K562 (cell line): ENCODE data around the gene FGF22. TPM values are rescaled to one million over a fixed set of nuclear protein-coding genes. Genes with fewer than 3 reads are reported as not detected.

Source experiments
- ATAC-seq: fragments of 200-7000 bp; cut with Tn5 transposase; 3 replicates; pipeline ENCODE4 v1.9.1; 2020; ENCODE audit warnings: moderate library complexity
- BruUV-seq: library from RNA; stranded (reverse); fragments of 400-500 nt; replicated peaks from 2 replicates; lab custom pipeline; 2021; lab: Mats Ljungman, UMichigan
- CTCF ChIA-PET: fragments of 300-600 bp; formaldehyde crosslinking; extraction: SDS; loops from one replicate; lab custom pipeline; 2021; ENCODE audit warnings: low intra/inter-chr PET ratio; lab: Yijun Ruan, JAX
- POLR2A ChIA-PET: fragments of 300-600, 350-650 bp; sonication (Branson Sonifier 250); formaldehyde crosslinking; extraction: SDS; loops from one replicate; lab custom pipeline; 2021; ENCODE audit warnings: antibody characterized with exemption, inconsistent platforms; lab: Yijun Ruan, JAX
- DNase-seq, 4 experiments: peaks; one replicate each; pipeline versions ENCODE4 v3.0.0 to v3.0.0-alpha.2; 2011 to 2018; ENCODE audit warnings: low spot score in 3 of 4, mixed read lengths in 3 of 4; ENCODE audit errors: extremely low read depth in 1 of 4
- FAIRE-seq: peaks from 2 replicates; lab custom pipeline; 2011; peaks lifted over from hg19 to GRCh38; lab: Jason Lieb, UNC
- H2AFZ ChIP-seq: 2 replicates; pipeline ENCODE4 v1.6.0; 2011; ENCODE audit warnings: low read depth, low read length, control low read depth, inconsistent platforms
- H3K27ac ChIP-seq: fragments of 200-600 bp; 3 replicates; pipeline ENCODE4 v1.8.0; 2011; ENCODE audit warnings: low read depth, mild to moderate bottlenecking, control low read depth, inconsistent platforms, low read length, moderate library complexity, mixed read lengths; ENCODE audit errors: extremely low read depth
- H3K27me3 ChIP-seq, 2 experiments: fragments of 300-600 bp in 1 of 2; 2 replicates in 1 of 2; 3 replicates in 1 of 2; pipeline versions ENCODE4 v1.6.0 to v1.8.0; 2011; ENCODE audit warnings: inconsistent platforms in 2 of 2, low read length in 2 of 2, mild to moderate bottlenecking in 1 of 2, mixed read lengths in 1 of 2, moderate library complexity in 1 of 2; ENCODE audit not compliant: control insufficient read depth in 2 of 2, insufficient read depth in 2 of 2
- H3K36me3 ChIP-seq: fragments of 300-600 bp; 3 replicates; pipeline ENCODE4 v1.8.0; 2011; ENCODE audit warnings: mild to moderate bottlenecking, low read length, inconsistent platforms; ENCODE audit not compliant: control insufficient read depth, insufficient read depth
- H3K4me1 ChIP-seq, 2 experiments: fragments of 200-600 bp in 1 of 2; replicated peaks in 1 of 2; 2 replicates in 1 of 2; 3 replicates in 1 of 2; pipeline versions ENCODE4 v1.5.1 to v1.8.0; 2011; ENCODE audit warnings: inconsistent platforms in 2 of 2, low read length in 2 of 2, mild to moderate bottlenecking in 1 of 2, mixed read lengths in 1 of 2, moderate library complexity in 1 of 2; ENCODE audit not compliant: control insufficient read depth in 2 of 2, insufficient read depth in 2 of 2
- H3K4me2 ChIP-seq: 2 replicates; pipeline ENCODE4 v1.6.1; 2011; ENCODE audit warnings: low read length, control low read depth, inconsistent platforms, mixed read lengths; ENCODE audit not compliant: insufficient read depth
- H3K4me3 ChIP-seq: fragments of 200-600 bp; sonication (generic), shearing (Covaris generic); 2 replicates; pipeline ENCODE4 v1.5.1; 2016; ENCODE audit warnings: control low read depth, inconsistent platforms
- H3K79me2 ChIP-seq: fragments of 200-600 bp; 3 replicates; pipeline ENCODE4 v1.8.0; 2011; ENCODE audit warnings: low read length, inconsistent platforms; ENCODE audit not compliant: control insufficient read depth, insufficient read depth
- H3K9ac ChIP-seq, 2 experiments: 2 replicates each; pipeline versions ENCODE4 v1.6.0 to v1.6.1; 2011; ENCODE audit warnings: low read depth in 2 of 2, low read length in 2 of 2, control low read depth in 1 of 2, inconsistent platforms in 1 of 2, mild to moderate bottlenecking in 1 of 2, mixed read lengths in 1 of 2; ENCODE audit not compliant: insufficient read depth in 1 of 2
- H3K9me1 ChIP-seq: one replicate; pipeline ENCODE4 v1.6.0; 2011; ENCODE audit warnings: inconsistent platforms, mild to moderate bottlenecking, low read length, moderate library complexity; ENCODE audit not compliant: control insufficient read depth, insufficient read depth
- H3K9me3 ChIP-seq: replicated peaks from 2 replicates; pipeline ENCODE4 v1.5.1; 2011; ENCODE audit warnings: low read depth, low read length, inconsistent platforms; ENCODE audit not compliant: control insufficient read depth, insufficient read depth
- H4K20me1 ChIP-seq: replicated peaks from 2 replicates; pipeline ENCODE4 v1.6.1; 2011; ENCODE audit warnings: low read length, inconsistent platforms, mixed read lengths; ENCODE audit not compliant: control insufficient read depth, insufficient read depth
- KLF13 ChIP-seq: fragments of 450-650 bp; IDR thresholded peaks from 2 replicates; pipeline ENCODE4 v1.6.1; 2016; ENCODE audit warnings: missing genetic modification characterization, low read depth, mild to moderate bottlenecking, missing compliant biosample characterization, moderate library complexity, borderline replicate concordance
- NFYB ChIP-seq: IDR thresholded peaks from 2 replicates; pipeline ENCODE4 v1.6.1; 2011; ENCODE audit warnings: mild to moderate bottlenecking, moderate library complexity; ENCODE audit not compliant: insufficient read length; ENCODE audit errors: extremely low read depth
- NR1H2 ChIP-seq: sonication (generic); formaldehyde crosslinking; IDR thresholded peaks from 2 replicates; pipeline ENCODE4 v1.4.0; 2020; ENCODE audit warnings: mild to moderate bottlenecking, missing genetic modification reagents
- POLR2A ChIP-seq: fragments of 450-650 bp; conservative IDR thresholded peaks from 2 replicates; pipeline ENCODE4 v1.6.1; 2016
- TAF9B ChIP-seq: fragments of 450-650 bp; IDR thresholded peaks from 2 replicates; pipeline ENCODE4 v1.6.1; 2018; ENCODE audit warnings: mild to moderate bottlenecking; ENCODE audit not compliant: partially characterized antibody
- U2AF2 ChIP-seq: fragments of 200-400 bp; formaldehyde crosslinking; optimal IDR thresholded peaks from 2 replicates; pipeline ENCODE3; 2017; ENCODE audit warnings: low read depth, mild to moderate bottlenecking, low read length
- ZNF274 ChIP-seq: IDR thresholded peaks from 2 replicates; pipeline ENCODE4 v1.6.1; 2011; ENCODE audit warnings: low read depth, mild to moderate bottlenecking, low read length, moderate library complexity, borderline replicate concordance
- WGBS: fragments of 100-300 bp; shearing (Covaris generic); methylation state at CpG from one replicate; pipeline ENCODE4 v1.1.6; 2016; ENCODE audit warnings: low coverage, mixed read lengths; ENCODE audit not compliant: insufficient coverage; ENCODE audit errors: missing lambda C conversion rate; 5-methylcytosine and 5-hydroxymethylcytosine counted together
- in situ Hi-C: fragments of 300-500 bp; cut with MboI; formaldehyde crosslinking; loops from 4 replicates; pipeline ENCODE4 v1.15.0; 2018; ENCODE audit warnings: inconsistent platforms, mixed read lengths
- intact Hi-C: fragments of 100-400 bp; cut with micrococcal nuclease; formaldehyde crosslinking; loops from 2 replicates; pipeline ENCODE4 v1.14.2; 2022
- polyA plus RNA-seq, 8 experiments: library from polyadenylated mRNA; depleted of rRNA in 4 of 8; stranded (reverse) in 5 of 8; unstranded in 3 of 8; fragments of >200 nt; fragmentation: Nextera tagmentation in 2 of 8; fragmentation: Illumina TruSeq in 1 of 8; extraction: Ambion mirVana in 2 of 8; extraction: Trizol in 1 of 8; gene quantifications; 2 replicates each; pipeline versions ENCODE4 v1.2.1 to v1.2.3, GENCODE V29; 2011 to 2014; ENCODE audit warnings: inconsistent platforms in 1 of 8, missing spikeins in 1 of 8
- total RNA-seq, 7 experiments: library from RNA; depleted of rRNA in 6 of 7; stranded (reverse); fragments of >200 nt in 6 of 7; fragmentation: Illumina TruSeq in 2 of 7; extraction: Trizol in 2 of 7; gene quantifications; 2 replicates each; pipeline versions ENCODE4 v1.2.1 to v1.2.3, GENCODE V29; 2011 to 2021; ENCODE audit warnings: low replicate concordance in 1 of 7
- TF ChIP-seq, protein P1 (sequence below): sonication (generic); formaldehyde crosslinking; IDR thresholded peaks from 2 replicates; pipeline ENCODE4 v1.8.1; 2023; ENCODE audit warnings: mild to moderate bottlenecking, missing genetic modification reagents

Gene FGF22
- total and polyA plus RNA-seq, 9 of the 15 experiments (the other 6 are each of a cell fraction or from before 2014, with no cell fraction given): 0.14 to 2.2 (median 0.86) TPM; not detected in 4

DNA sequence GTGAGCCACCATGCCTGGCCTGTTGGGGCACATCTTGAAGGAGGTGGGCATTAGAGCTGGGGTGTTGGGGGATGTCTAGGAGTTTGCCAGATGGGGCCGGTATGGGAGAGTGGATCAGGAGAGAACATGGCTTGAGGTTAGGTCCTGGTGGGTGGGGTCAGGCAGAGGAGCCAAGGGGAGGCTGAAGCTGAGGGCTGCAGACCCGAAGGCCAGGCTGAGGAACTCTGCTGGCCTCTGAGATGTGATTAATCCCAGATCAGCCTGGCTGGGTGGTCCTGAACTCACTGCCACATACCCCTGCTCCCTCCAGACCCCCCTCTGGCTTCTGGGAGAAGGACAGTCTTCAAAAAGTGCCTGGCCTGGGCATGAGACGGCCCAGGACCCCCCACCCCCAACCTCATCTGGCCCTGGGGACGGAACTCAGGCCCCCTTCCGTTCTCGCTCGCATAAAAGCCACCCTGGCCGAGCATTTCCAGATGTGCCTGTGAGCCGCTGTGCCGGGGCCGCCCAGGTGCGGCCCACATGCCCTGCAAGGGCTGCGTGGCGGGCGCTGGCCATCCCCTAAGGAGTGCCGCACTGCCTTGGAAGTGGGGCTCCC lies 39.2 kb downstream of the FGF22 start:
- peak overlapping the region; percentile 94 for H3K4me3 ChIP-seq
- 91% methylated on average over 14 of the region's 16 CpGs for WGBS
- TF ChIP-seq, protein P1, sequence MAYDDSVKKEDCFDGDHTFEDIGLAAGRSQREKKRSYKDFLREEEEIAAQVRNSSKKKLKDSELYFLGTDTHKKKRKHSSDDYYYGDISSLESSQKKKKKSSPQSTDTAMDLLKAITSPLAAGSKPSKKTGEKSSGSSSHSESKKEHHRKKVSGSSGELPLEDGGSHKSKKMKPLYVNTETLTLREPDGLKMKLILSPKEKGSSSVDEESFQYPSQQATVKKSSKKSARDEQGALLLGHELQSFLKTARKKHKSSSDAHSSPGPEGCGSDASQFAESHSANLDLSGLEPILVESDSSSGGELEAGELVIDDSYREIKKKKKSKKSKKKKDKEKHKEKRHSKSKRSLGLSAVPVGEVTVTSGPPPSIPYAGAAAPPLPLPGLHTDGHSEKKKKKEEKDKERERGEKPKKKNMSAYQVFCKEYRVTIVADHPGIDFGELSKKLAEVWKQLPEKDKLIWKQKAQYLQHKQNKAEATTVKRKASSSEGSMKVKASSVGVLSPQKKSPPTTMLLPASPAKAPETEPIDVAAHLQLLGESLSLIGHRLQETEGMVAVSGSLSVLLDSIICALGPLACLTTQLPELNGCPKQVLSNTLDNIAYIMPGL: no peak
- TF ChIP-seq NR1H2 (CRISPR knock-in tag): no peak
- no peak for TF ChIP-seq POLR2A
- no peak for TF ChIP-seq NFYB
- no peak for TF ChIP-seq TAF9B
- no peak for TF ChIP-seq U2AF2
- no peak for TF ChIP-seq ZNF274
- TF ChIP-seq KLF13 (tag): no peak
- TF ChIP-seq, all 486 proteins: peak for 0

More for the DNA sequence above, 39.2 kb downstream of the FGF22 start:
- peaks cover 8% of the 10 kb centered on the region for H3K79me2 ChIP-seq
- in situ Hi-C loops: no loop called here
- DNase-seq (no peak), FAIRE-seq (no peak), ATAC-seq (no peak)
- H3K36me3 ChIP-seq: no peaks in the 10 kb centered on the region
- no peaks in the 10 kb centered on the region for H3K9me3 ChIP-seq
- H3K27ac ChIP-seq: no peak overlapping the region
- no TSS peak for BruUV-seq
- H3K9me1 ChIP-seq: peaks cover 10% of the 10 kb centered on the region
- intact Hi-C loops: no loop called here
- peaks cover 5 to 83% of the 10 kb centered on the region in 2 experiments for H3K4me1 ChIP-seq
- H3K27me3 ChIP-seq: no peaks in the 10 kb centered on the region; a peak in 1 of 5 replicates
- H2AFZ ChIP-seq: no peak overlapping the region
- CTCF ChIA-PET: interaction anchor here (0.8 kb wide), 1 partner anchor 14 kb away, joined by 3 read pairs; no protein-coding TSS in a partner anchor
- peak overlapping the region; percentile 80; the same call in 1 of the 2 replicates for H3K4me2 ChIP-seq
- no peaks in the 10 kb centered on the region for H4K20me1 ChIP-seq
- POLR2A ChIA-PET: interaction anchor here (1.2 to 1.3 kb wide), 2 partner anchors 16 to 25 kb away, joined by 3 to 5 read pairs; partner anchors contain the start of gene RNF126
- peak overlapping the region; percentile 82 to 97; a peak in 3 of 4 replicates for H3K9ac ChIP-seq
